IMR-90 (cell line): ENCODE results near the gene MRPL47. TPM values are rescaled to one million over a fixed set of nuclear protein-coding genes. Genes with fewer than 3 reads are reported as not detected.

Source experiments
- ATAC-seq: fragments of 200-7000 bp; cut with Tn5 transposase; 2 replicates; pipeline ENCODE4 v1.9.1; 2020; ENCODE audit warnings: low read depth, mild to moderate bottlenecking, moderate library complexity
- BruUV-seq: library from RNA; stranded (reverse); fragments of 400-500 nt; replicated peaks from 2 replicates; lab custom pipeline; 2021; lab: Mats Ljungman, UMichigan
- CTCF ChIA-PET: fragments of 300-600 bp; formaldehyde crosslinking; extraction: SDS; loops from one replicate; lab custom pipeline; 2021; ENCODE audit warnings: antibody characterized with exemption; lab: Yijun Ruan, JAX
- POLR2A ChIA-PET: fragments of 300-600 bp; sonication (Branson Sonifier 250); formaldehyde crosslinking; loops from one replicate; lab custom pipeline; 2022; ENCODE audit warnings: antibody characterized with exemption; ENCODE audit not compliant: unreplicated experiment; lab: Charles Lee
- DNase-seq: peaks from one replicate; pipeline ENCODE4 v3.0.0; 2013
- H2AFZ ChIP-seq: replicated peaks from 2 replicates; pipeline ENCODE3; 2013; ENCODE audit warnings: low read length, mild to moderate bottlenecking; ENCODE audit not compliant: poor library complexity
- H2AK5ac ChIP-seq: 2 replicates; pipeline ENCODE4 v1.6.1; 2013; ENCODE audit warnings: low read depth, low read length, inconsistent platforms
- H2AK9ac ChIP-seq: replicated peaks from 2 replicates; pipeline ENCODE3; 2013; ENCODE audit warnings: mild to moderate bottlenecking, low read depth, low read length, moderate library complexity; ENCODE audit not compliant: poor library complexity
- H2BK120ac ChIP-seq: 2 replicates; pipeline ENCODE4 v1.6.1; 2013; ENCODE audit warnings: low read depth, low read length, inconsistent platforms
- H2BK15ac ChIP-seq: 3 replicates; pipeline ENCODE4 v1.6.1; 2013; ENCODE audit warnings: low read depth, low read length, inconsistent platforms
- H2BK20ac ChIP-seq: 2 replicates; pipeline ENCODE4 v1.6.1; 2013; ENCODE audit warnings: low read depth, mild to moderate bottlenecking, inconsistent platforms, low read length, moderate library complexity
- H2BK5ac ChIP-seq: 2 replicates; pipeline ENCODE4 v1.6.1; 2013; ENCODE audit warnings: mild to moderate bottlenecking, low read depth, low read length, inconsistent platforms; ENCODE audit not compliant: poor library complexity, severe bottlenecking
- H3K14ac ChIP-seq: replicated peaks from 2 replicates; pipeline ENCODE4 v1.6.1; 2013; ENCODE audit warnings: low read depth, low read length, inconsistent platforms
- H3K18ac ChIP-seq: 2 replicates; pipeline ENCODE4 v1.6.1; 2013; ENCODE audit warnings: low read depth, low read length, control low read depth
- H3K23ac ChIP-seq: 2 replicates; pipeline ENCODE4 v1.6.1; 2013; ENCODE audit warnings: low read depth, low read length, inconsistent platforms
- H3K27ac ChIP-seq: 2 replicates; pipeline ENCODE4 v1.5.1; 2013; ENCODE audit warnings: mild to moderate bottlenecking, control low read depth, low read length; ENCODE audit not compliant: insufficient read depth
- H3K27me3 ChIP-seq: 2 replicates; pipeline ENCODE4 v1.6.1; 2013; ENCODE audit warnings: low read length; ENCODE audit not compliant: control insufficient read depth, insufficient read depth
- H3K36me3 ChIP-seq: 2 replicates; pipeline ENCODE4 v1.6.1; 2013; ENCODE audit warnings: low read length, mixed read lengths; ENCODE audit not compliant: control insufficient read depth, insufficient read depth
- H3K4ac ChIP-seq: 2 replicates; pipeline ENCODE4 v1.6.1; 2013; ENCODE audit warnings: low read depth, low read length, inconsistent platforms
- H3K4me1 ChIP-seq: 2 replicates; pipeline ENCODE4 v1.6.1; 2013; ENCODE audit warnings: low read length, mixed read lengths; ENCODE audit not compliant: control insufficient read depth, insufficient read depth
- H3K4me2 ChIP-seq: 2 replicates; pipeline ENCODE4 v1.6.1; 2013; ENCODE audit warnings: low read depth, mild to moderate bottlenecking, control low read depth, low read length, moderate library complexity
- H3K4me3 ChIP-seq: 2 replicates; pipeline ENCODE4 v1.5.1; 2013; ENCODE audit warnings: low read depth, mild to moderate bottlenecking, control low read depth, low read length, moderate library complexity; ENCODE audit not compliant: insufficient read depth
- H3K56ac ChIP-seq: 2 replicates; pipeline ENCODE4 v1.6.1; 2013; ENCODE audit warnings: low read length, inconsistent platforms; ENCODE audit not compliant: insufficient read depth; ENCODE audit errors: extremely low read depth
- H3K79me1 ChIP-seq, 2 experiments: 2 replicates each; pipeline ENCODE4 v1.6.1; 2013; ENCODE audit warnings: low read length in 2 of 2, inconsistent platforms in 1 of 2, low read depth in 1 of 2
- H3K9ac ChIP-seq: 2 replicates; pipeline ENCODE4 v1.6.1; 2013; ENCODE audit warnings: low read depth, low read length, control low read depth
- H3K9me1 ChIP-seq: 2 replicates; pipeline ENCODE4 v1.6.1; 2013; ENCODE audit warnings: low read length, inconsistent platforms; ENCODE audit not compliant: insufficient read depth
- H3K9me3 ChIP-seq: 2 replicates; pipeline ENCODE4 v1.6.1; 2013; ENCODE audit warnings: low read length; ENCODE audit not compliant: control insufficient read depth, insufficient read depth
- H4K20me1 ChIP-seq: 2 replicates; pipeline ENCODE4 v1.6.1; 2013; ENCODE audit warnings: low read length, inconsistent platforms; ENCODE audit not compliant: insufficient read depth
- H4K5ac ChIP-seq: 2 replicates; pipeline ENCODE4 v1.6.1; 2013; ENCODE audit warnings: mild to moderate bottlenecking, low read depth, low read length, control low read depth
- H4K8ac ChIP-seq, 2 experiments: 2 replicates each; pipeline ENCODE4 v1.6.1; 2013; ENCODE audit warnings: low read depth in 2 of 2, low read length in 2 of 2, control low read depth in 1 of 2, inconsistent platforms in 1 of 2
- H4K91ac ChIP-seq: 2 replicates; pipeline ENCODE4 v1.6.1; 2013; ENCODE audit warnings: low read depth, low read length, inconsistent platforms; ENCODE audit not compliant: insufficient read depth
- BHLHE40 ChIP-seq: fragments of 150-350 bp; IDR thresholded peaks from 2 replicates; pipeline ENCODE4 v1.6.1; 2016; ENCODE audit warnings: mild to moderate bottlenecking, low read depth, low read length
- RCOR1 ChIP-seq: IDR thresholded peaks from 2 replicates; pipeline ENCODE4 v1.6.1; 2012; ENCODE audit warnings: mild to moderate bottlenecking, low read length, improper control_type of control experiment; ENCODE audit not compliant: insufficient replicate concordance
- WGBS, 2 experiments: methylation state at CpG; one replicate each; pipeline versions ENCODE4 v1.1.5 to v1.1.7; 2013; ENCODE audit warnings: missing lambda C conversion rate in 2 of 2; ENCODE audit not compliant: insufficient read length in 1 of 2; ENCODE audit errors: extremely low coverage in 2 of 2; 5-methylcytosine and 5-hydroxymethylcytosine counted together
- dilution Hi-C: fragments of 300-500 bp; cut with HindIII; formaldehyde crosslinking; loops from one replicate; pipeline ENCODE4 v1.14.3; 2018; ENCODE audit warnings: low sequenced_read_pairs; ENCODE audit not compliant: unreplicated experiment
- in situ Hi-C: fragments of 300-500 bp; cut with MboI; formaldehyde crosslinking; loops from 3 replicates; pipeline ENCODE4 v1.14.3; 2019; ENCODE audit warnings: low sequenced_read_pairs, inconsistent platforms, mixed read lengths
- intact Hi-C: fragments of 100-400 bp; cut with micrococcal nuclease; formaldehyde crosslinking; loops from 2 replicates; pipeline ENCODE4 v1.10.0; 2022
- polyA plus RNA-seq, 3 experiments: library from polyadenylated mRNA; depleted of rRNA; stranded (reverse); fragments of >200 nt; gene quantifications; 2 replicates each; pipeline ENCODE4 v1.2.3, GENCODE V29; 2012; ENCODE audit warnings: low replicate concordance in 1 of 3
- total RNA-seq: library from RNA; depleted of rRNA; stranded (reverse); fragments of >200 nt; gene quantifications from 2 replicates; pipeline ENCODE4 v1.2.3, GENCODE V29; 2012

Gene MRPL47
- total and polyA plus RNA-seq, 2 of the 4 experiments (the other 2 are of a cell fraction), result 41.4 to 43.7 TPM

DNA sequence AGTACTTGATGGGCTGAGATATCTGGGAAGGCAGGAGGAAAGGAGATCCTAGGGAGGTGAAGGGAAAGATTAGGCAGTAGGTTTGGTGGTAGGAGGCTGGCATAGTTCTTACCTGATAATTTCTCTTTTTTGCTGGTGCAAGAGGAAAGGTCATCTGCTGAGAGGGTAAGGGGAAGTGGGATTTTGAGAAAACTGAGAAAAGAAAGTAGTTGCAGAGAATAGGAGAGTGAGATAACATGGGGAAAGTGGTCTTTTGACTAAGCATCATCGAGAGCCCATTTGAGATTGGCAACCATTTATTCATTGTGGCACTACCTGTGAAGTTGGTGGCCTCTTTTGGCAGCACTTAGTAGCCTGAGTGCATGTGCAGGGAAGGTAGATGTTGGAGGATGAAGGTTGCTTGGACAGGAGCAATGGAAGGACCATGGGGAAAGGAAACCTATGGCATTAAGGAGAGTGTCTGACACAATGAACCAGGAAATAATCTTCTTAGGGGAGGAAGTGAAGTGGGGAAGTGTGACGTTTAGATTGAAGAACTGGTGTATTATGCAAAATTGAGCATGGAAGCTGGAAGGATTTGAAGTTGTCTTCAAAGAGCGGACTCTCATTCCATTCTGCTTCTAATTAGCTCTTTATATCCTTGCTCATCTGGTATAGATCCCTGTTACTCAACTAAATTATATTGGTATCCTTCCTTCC, 26.5 kb upstream of the MRPL47 start:
- WGBS, 2 experiments, result 73 to 100% methylated on average over 1 of the region's 3 CpGs

More for the DNA sequence above, 26.5 kb upstream of the MRPL47 start:
- peaks cover 2% of the 10 kb centered on the region; the same call in 1 of the 2 replicates for H3K36me3 ChIP-seq
- dilution Hi-C loops, result no loop called here
- H3K4me2 ChIP-seq, result no peak overlapping the region
- H3K14ac ChIP-seq, result no peak overlapping the region
- no peaks in the 10 kb centered on the region for H3K9me1 ChIP-seq
- H3K4ac ChIP-seq, result no peak overlapping the region
- no peak overlapping the region for H2BK120ac ChIP-seq
- no peak overlapping the region for H2AFZ ChIP-seq
- in situ Hi-C loops, result no loop called here
- H3K79me1 ChIP-seq, result no peaks in the 10 kb centered on the region
- H3K4me3 ChIP-seq, result no peak overlapping the region
- H2BK20ac ChIP-seq, result no peak overlapping the region
- CTCF ChIA-PET, result no interaction called here
- no peak overlapping the region for H2AK9ac ChIP-seq
- ATAC-seq (no peak), DNase-seq (no peak)
- no peaks in the 10 kb centered on the region for H3K4me1 ChIP-seq
- no peaks in the 10 kb centered on the region for H4K20me1 ChIP-seq
- no peak overlapping the region for H3K27ac ChIP-seq
- no peak overlapping the region for H4K5ac ChIP-seq
- intact Hi-C loops, result no loop called here
- POLR2A ChIA-PET, result no interaction called here
- no peak overlapping the region for H3K18ac ChIP-seq
- TF ChIP-seq RCOR1, result no peak
- TF ChIP-seq BHLHE40, result no peak
- H3K9me3 ChIP-seq, result no peaks in the 10 kb centered on the region
- H4K8ac ChIP-seq, result no peak overlapping the region
- H2AK5ac ChIP-seq, result no peak overlapping the region
- BruUV-seq, result no TSS peak
- no peak overlapping the region for H3K23ac ChIP-seq
- H2BK5ac ChIP-seq, result no peak overlapping the region
- no peak overlapping the region for H3K9ac ChIP-seq
- no peak overlapping the region for H4K91ac ChIP-seq
- no peak overlapping the region for H3K56ac ChIP-seq
- H2BK15ac ChIP-seq, result no peak overlapping the region
- no peaks in the 10 kb centered on the region for H3K27me3 ChIP-seq
